B cell (primary cell): Measurements from ENCODE around the gene ZAR1L.
"Not testable (repeated sequence)": the region's sequence is repeated elsewhere in the genome, so short reads cannot be mapped to it uniquely, and the experiment has no call there.

Source experiments
- CTCF ChIP-seq: fragments of 200-600 bp; IDR thresholded peaks from one replicate; pipeline ENCODE4 v1.8.0; 2022; ENCODE audit warnings: antibody characterized with exemption, mild to moderate bottlenecking
- EZH2 ChIP-seq: IDR thresholded peaks from 2 replicates; pipeline ENCODE4 v1.6.1; 2012; ENCODE audit warnings: borderline replicate concordance, low read depth, mild to moderate bottlenecking, moderate library complexity, low read length; ENCODE audit not compliant: insufficient read depth, poor library complexity, severe bottlenecking

DNA sequence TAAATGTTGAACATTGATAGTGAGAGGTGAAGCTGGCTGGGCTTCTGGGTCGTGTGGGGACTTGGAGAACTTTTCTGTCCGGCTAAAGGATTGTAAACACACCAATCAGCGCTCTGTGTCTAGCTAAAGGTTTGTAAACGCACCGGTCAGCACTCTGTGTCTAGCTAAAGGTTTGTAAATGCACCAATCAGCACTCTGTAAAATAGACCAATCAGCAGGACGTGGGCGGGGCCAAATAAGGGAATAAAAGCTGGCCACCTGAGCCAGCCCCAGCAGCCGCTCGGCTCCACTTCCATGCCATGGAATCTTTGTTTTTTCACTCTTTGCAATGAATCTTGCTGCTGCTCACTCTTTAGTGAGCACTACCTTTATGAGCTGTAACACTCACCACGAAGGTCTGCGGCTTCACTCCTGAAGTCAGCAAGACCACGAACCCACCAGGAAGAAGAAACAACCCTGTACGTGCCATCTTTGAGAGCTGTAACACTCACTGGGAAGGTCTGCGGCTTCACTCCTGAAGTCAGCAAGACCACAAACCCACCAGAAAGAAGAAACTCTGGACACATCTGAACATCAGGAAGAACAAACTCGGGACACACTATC lies 35.8 kb upstream of the ZAR1L start:
- TF ChIP-seq CTCF, EZH2: not testable (repeated sequence)
